Suprapubic skin (tissue), 3 donors: Measurements from ENCODE around the gene FAM131B.

ENCODE experiments used
- POLR2AphosphoS5 ChIP-seq, 3 donors: sonication (generic); formaldehyde crosslinking; IDR thresholded peaks; one replicate each; pipeline ENCODE4 v1.6.1; 2017; ENCODE audit warnings: antibody characterized with exemption in 3 of 3
- TF ChIP-seq, protein P1 (sequence below), 2 donors: fragments of 200-600 bp in 1 of 2; fragments of 450-650 bp in 1 of 2; sonication (generic) in 1 of 2; IDR thresholded peaks; one replicate each; pipeline ENCODE4 v1.5.1; 2016 to 2019; ENCODE audit warnings: antibody characterized with exemption in 2 of 2, mild to moderate bottlenecking in 1 of 2, moderate library complexity in 1 of 2

GRCh38 chr7:143383642-143383957 lies 21.1 kb upstream of the FAM131B start:
- no peak for TF ChIP-seq POLR2AphosphoS5 (IDR thresholded peaks at IDR 0.05)
- TF ChIP-seq, protein P1, sequence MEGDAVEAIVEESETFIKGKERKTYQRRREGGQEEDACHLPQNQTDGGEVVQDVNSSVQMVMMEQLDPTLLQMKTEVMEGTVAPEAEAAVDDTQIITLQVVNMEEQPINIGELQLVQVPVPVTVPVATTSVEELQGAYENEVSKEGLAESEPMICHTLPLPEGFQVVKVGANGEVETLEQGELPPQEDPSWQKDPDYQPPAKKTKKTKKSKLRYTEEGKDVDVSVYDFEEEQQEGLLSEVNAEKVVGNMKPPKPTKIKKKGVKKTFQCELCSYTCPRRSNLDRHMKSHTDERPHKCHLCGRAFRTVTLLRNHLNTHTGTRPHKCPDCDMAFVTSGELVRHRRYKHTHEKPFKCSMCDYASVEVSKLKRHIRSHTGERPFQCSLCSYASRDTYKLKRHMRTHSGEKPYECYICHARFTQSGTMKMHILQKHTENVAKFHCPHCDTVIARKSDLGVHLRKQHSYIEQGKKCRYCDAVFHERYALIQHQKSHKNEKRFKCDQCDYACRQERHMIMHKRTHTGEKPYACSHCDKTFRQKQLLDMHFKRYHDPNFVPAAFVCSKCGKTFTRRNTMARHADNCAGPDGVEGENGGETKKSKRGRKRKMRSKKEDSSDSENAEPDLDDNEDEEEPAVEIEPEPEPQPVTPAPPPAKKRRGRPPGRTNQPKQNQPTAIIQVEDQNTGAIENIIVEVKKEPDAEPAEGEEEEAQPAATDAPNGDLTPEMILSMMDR (IDR thresholded peaks at IDR 0.05), result no peak
